Measurements from ENCODE around the gene HLA-DRB1.

GRCh38 chr6:32627831-32628230 is 38.2 kb upstream of the HLA-DRB1 start:
- no peak for TF ChIP-seq CTCF (IDR thresholded peaks at IDR 0.05)
- TF ChIP-seq POLR2AphosphoS5 (IDR thresholded peaks at IDR 0.05) = peak in 1 of 4 donors; percentile 19
- TF ChIP-seq POLR2A (IDR thresholded peaks at IDR 0.05) = no peak
